Inflammatory macrophage (primary cell): ENCODE measurements around the gene FBN2.
"Not testable (repeated sequence)": the region's sequence is repeated elsewhere in the genome, so short reads cannot be mapped to it uniquely, and the experiment has no call there.

Experiments
- DNase-seq, 2 donors: peaks; one replicate each; pipeline ENCODE4 v3.0.0-alpha.2; 2020 to 2022

The FBN2 gene

DNA sequence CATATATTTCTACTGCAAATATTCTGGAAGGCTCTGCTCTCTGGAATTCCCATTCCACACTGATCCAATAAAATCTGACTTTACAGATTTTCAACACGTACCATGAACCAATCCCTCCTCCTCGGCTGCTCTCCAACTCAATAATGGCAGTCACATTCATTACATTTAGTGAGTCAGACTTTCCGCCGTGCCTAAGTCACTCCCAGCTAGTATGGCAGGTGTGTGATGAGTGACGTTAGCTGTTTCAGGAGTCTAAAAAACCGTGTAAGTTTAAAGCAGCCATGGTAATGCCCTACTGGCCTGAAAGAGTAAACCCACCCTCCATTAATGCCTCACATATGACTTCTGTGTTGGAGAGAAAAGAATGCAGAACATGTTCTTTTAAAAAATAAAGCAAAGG lies 3.3 kb downstream of the FBN2 start:
- DNase-seq = no peak

DNA sequence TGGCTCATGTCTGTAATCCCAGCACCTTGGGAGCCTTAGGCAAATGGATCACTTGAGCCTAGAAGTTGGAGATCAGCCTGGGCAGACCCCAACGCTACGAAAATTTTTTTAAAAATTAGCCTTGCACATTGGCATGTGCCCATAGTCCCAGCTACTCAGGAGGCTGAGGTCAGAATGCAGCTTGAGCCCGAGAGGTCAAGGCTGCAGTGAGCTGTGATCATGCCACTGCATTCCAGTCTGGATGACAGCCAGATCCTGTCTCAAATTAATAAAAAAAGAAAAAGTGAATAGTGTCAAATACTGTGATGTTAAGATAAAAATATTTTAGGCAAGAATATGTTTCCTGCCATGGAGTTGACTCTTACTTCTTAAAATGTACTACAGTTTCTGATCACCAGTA lies 5.3 kb downstream of the FBN2 start:
- DNase-seq = no peak

DNA sequence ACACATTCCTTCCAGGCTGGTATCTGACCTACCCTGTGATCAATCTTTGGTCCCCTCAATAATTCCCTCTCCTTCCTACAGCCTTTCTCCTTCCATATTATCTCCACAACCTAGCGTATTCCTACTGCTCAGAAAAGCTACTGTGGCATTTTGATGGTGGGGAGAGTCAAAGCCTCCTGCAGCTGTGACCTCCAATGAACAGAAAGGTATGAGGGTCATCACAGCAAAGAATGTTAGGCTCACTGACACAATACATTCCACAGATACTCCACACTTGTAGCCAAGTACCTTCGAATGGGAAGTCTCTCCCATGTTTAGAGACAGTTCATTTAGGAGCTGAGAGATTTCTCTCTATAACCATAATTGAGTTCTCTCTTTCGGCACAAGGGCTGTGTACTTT lies 5.9 kb downstream of the FBN2 start:
- no peak for DNase-seq

DNA sequence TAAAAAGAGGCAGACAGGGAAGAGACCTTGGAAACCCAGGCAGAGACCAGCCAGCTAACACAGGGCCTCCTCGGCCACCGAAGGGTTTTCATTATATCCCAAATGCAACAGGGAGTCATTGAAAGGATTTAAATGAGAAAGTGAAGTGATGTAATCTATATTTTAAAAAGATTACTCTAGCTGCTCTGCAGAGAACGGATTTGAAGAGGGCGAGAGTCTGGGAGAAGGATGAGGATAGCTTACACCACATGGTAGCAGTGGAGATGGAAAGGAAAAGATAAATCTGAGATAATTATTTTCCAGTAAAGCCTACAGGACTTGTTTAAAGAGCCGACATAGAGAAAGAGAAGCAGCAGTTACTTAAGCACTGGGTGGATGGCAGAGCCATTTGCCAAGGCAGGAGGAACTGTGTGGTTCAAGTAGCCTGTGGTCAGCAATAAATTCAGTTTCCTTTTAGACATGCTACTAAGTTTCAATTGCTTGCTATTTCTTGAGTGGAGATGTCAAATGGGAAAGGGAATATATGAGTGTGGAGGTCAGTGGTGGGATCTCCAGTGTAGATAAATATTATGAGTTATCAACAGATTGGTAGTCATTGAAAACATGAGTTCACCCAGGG lies 9.3 kb downstream of the FBN2 start:
- DNase-seq = peak; percentile 30 to 32

DNA sequence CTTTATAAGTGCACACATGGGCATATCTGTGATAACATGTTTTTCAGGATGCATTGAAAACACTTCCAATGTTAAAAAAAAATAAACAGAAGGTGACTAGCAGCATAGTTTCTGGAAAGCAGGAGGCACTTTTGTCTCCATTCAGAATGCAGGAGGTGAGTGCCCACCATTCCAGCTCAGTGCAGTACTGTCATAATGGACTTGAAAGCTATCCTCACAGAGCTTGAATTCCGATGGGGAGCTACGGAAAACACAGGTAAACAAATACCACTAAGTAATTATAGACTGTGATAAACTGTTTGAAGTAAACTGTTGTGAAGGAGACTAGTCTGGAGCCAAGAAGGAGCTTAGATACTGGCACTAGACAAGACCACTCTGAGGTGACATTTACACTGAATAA lies 9.9 kb downstream of the FBN2 start:
- no peak for DNase-seq

DNA sequence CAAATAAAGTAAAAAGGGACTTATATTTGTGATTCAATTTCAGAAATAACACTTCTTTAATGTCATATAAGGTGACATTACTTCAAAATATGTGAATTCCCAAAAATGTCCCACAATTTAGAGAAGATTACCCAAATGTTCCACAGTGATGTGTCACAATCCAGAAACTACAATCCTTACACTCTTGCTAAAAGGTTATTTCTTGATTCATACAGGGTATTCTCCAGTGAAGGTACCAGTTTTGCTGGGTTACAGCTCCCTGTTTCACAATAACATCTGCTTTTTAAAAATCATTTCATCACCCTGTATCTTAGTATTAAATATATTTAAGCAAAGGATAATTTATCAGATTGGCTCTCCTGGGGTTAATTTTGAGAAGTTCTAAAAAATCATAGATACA lies 11.0 kb downstream of the FBN2 start:
- no peak for DNase-seq

DNA sequence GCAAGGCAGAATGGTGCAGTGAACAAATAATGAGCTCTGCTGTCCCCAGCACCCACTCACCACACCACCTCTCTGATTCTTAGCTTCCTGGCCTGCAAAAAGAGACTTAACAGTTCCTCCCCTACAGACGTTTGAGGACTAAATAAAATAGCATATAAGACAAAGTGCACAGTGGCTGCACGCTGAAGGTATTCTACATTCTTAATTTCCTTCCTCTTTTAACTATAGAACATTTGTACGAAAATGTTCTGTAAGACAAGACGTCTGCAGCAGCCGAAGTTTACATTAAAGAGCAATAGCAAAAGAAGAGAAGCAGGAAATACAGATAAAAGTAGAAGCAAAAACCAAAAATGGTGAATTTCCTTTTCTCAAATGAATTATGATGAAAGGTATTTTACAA lies 15.7 kb downstream of the FBN2 start:
- DNase-seq = no peak

DNA sequence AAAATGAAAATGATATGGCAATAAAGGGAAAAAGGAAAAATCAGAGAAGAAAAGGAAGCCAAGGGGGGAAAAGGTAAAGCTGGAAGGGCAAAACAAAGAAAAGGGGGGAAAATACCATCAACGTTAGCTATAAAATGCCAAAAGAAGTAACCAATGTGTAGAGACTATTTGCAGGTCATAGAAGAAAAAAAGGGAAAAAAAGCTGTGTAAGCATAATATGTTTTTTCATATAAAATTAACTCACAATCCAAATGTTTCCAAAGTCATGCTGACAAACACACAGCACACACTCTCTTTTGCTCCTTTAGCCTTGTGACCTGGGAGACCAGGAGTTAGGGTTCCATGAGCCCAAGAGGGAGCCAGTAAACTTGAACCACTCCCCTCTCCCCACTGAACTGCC lies 18.2 kb downstream of the FBN2 start:
- DNase-seq = no peak

DNA sequence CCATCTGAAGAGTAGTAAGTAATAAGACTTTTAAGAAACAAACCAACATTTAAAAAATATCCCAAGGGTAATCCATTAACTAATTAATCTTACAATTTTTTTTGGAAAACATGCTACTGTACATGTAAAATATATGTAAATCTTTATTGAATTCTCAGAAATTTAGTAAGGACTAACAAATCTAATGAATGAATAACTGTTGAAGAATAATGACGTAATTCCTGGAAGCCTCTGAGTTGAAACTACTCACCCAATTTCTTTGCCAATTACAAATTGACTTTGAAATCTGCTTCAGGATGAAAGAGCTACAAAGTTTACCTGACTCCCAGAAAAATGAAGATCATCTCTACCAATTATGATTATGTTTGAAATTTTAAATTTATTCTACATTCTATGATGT lies 21.1 kb downstream of the FBN2 start:
- DNase-seq = no peak

DNA sequence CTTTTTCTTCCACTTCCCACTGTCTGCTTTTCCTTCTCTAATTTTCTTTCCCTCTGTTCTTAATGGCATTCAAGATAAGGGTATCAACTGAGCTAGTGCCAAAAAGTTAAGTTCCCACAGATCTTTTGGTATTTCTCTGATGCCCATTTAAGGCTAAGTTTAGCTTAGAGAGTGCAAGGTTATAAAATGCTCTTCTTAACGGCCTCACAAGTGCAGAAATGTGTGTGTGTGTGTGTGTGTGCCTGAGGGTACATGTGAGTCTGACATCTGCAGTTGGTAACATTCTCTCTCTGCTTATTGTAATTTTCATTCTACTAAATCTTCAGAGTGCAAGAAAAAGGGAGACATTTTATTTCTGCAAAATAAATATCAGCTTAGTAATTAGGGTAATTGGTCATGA lies 24.2 kb downstream of the FBN2 start:
- no peak for DNase-seq

DNA sequence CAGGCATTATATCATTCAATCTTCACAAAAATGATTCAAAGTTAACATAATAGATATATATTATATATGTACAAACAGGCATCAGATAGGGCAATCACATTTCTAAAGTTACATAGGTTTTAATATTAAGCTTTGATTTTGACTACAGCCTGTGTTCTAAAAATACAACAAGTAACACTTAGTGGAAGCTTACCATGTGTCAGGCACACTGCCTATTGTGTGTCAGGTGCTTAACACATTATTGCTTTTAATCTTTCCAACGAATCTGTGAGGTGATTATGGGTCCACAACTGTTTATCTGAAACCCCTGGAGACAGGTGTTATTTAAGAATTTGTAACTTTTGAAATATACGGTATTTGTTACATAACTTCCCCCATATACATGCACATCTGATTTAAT lies 25.2 kb downstream of the FBN2 start:
- DNase-seq = no peak

DNA sequence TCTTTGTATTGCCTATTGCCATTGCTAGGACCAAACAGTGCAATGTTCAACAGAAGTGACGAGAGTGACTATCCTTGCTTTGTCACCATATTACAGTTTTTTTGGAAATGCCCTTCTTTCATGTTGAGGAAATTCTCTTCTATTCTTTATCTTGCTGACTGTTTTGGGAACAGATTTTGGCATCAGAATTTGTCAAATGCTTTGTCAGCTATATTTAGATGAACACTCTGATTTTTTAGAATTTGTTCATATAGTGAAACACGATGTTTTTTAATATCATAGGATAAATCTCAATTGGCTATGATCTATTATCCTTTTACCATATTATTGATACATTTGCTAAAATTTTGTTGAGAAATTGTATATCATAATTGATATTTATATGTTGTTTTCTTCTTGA lies 31.4 kb downstream of the FBN2 start:
- no peak for DNase-seq

DNA sequence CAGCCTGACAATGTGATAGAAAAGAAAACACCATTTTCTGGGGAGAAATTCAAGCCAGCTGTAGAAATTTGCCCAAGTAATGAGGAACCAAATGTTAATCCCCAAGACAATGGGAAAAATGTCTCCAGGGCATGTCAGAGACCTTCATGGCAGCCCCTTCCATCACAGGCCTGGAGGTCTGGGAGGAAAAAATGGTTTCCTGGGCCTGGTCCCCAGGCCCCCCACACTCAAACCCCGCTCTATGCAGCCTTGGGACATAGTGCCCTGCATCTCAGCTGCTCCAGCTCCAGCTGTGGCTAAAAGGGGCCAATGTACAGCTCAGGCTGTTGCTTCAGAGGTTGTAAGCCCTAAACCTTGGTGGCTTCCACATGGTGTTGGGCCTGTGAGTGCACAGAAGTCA lies 34.3 kb downstream of the FBN2 start:
- DNase-seq = not testable (repeated sequence)

DNA sequence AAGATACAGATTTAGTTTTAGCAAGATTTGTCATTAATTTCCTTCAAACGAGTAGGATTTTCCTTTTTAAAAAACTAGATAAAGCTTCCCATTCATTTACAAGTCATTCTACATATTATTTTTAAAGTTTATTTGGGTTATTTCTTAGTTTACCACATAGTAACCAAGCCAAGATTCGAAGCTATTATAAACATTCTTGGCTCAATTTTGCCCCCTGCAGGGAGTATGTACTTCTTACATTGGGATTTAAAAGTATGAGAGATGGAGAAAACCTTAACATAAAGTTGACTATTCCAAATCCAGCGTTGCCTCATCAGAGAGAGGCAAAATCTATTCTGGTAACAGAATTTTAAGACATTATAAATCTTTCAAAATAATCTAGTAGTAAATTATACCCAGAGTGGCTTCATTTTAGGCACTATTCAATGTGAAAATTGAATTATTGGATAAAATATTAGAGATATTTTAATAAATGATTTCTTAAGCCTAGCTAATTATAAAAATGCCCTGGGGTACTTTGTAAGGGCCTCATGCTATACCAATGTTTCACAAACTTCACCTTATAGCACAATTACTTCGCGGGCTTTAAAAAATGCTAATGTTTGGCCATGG lies 39.1 kb downstream of the FBN2 start:
- peak; percentile 48 to 57 for DNase-seq

DNA sequence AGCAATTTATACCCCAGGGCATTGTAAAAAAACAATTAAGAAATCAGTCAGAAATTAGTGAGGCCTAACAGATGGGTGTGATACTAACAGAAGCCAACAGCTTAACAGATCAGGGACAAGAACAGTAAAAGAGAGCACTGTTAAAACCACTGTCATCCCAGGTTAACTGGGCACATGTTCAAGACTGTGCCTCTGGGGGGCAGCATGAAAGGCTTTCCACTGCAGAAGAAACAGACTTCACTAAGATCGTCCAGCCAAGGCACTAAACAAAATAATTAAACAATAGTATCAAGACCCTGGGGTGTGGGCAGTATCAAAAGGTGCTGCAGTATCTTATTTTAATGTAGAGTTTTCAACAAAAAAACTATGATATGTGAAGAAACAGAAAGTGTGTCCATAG lies 43.5 kb downstream of the FBN2 start:
- no peak for DNase-seq

DNA sequence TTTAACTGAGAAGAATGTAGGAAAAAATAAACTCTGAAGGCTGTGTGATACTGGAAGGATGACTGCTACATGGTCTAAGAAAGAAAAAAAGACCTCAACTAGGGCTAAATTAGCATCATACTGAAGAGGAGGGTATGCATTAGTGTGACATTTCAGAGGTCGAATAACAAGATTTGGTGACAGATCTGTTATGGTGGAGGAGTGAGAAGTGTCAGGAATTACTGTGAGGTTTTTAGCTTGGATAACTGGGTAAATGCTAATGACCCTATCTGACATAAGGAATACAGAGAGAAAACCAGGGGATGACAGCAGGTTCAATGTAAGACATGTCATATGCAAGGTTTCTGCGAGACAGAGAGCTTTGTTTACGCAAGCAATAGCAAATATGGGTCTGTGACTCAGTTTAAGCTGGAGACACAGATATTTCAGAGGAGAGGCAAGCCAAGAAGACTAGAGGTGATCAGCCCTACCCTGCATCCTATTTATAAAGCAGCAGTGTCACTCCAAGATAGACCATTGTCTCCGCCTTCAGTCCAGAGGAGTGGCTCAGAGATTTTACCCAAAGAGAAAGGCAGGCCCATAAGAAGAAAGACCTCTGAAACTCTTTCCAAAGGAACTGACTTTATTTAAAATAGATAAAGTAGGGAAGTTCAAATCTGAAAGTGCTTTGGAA lies 44.3 kb downstream of the FBN2 start:
- DNase-seq = no peak

DNA sequence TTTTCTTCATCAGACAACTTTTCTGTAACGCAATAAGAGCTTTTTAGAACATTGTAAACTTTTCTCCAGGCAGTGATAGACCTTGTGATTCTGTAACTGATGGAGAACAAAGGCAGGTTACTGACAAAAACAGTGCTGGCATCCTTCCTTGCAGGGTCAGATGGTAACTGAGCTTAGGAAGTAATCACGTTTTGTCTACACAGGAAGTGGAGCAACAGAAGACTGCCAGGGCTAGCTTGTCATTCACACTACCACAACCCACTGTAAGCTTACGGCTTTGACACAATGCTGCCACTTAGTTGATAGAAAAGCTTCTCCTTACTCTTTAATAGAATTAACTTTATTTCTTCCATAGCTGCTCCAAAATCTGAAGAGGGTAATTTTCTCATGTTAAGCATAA lies 46.8 kb downstream of the FBN2 start:
- DNase-seq = peak; percentile 10 to 27

DNA sequence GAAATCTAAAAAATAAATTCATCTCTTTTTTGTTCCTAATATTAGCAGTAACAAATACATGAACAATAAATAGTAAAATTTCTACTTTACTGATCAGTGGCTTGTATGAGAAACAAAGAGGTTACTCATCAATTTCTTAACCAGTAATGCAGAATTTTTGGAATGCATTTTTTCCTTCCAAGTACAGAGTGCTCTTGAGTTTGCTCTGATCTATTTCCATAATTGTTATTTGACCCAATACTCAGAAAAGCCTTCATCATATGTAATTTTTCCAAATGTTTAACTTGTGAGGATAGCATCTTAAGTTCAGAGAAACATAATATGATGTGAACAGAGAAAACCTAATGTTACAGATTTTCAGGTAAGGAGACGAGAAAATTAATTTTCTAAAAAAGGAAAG lies 47.3 kb downstream of the FBN2 start:
- DNase-seq = no peak

DNA sequence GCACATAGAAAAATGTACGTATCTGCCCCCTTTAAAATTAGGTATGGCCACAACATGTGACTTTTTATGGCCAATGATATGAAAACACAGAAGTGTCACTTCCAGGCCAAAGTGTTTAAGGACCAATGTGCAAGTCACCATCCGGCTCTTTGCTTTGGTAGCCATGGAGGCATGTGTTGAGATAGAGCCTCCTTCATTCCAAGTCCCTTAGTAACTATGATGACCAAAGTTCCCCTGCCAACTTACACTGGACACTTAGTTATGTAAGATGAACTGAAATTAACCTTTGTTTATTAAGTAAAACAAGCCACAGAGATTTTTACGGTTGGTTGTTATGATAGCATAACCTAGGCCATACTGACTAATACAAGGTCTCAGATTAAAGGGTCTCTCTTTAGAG lies 51.0 kb downstream of the FBN2 start:
- no peak for DNase-seq

DNA sequence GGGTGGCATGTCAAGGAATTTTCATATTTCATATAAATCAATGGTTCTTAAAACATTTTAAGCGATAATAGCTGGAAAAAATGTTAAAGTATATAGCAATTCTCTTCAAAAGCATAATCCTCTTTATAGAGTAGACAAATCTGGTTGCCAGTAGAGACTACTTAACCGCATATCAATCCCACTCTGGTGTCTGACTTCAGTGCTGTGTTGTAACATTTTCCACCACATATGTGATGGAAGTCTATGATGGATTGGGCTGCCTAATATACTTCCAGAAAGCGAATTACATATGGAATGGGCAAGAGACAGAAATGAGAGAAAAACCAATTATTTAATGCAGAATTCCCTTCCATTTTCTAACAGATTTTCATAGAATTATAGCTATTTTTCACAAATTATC lies 54.3 kb downstream of the FBN2 start:
- DNase-seq = no peak

DNA sequence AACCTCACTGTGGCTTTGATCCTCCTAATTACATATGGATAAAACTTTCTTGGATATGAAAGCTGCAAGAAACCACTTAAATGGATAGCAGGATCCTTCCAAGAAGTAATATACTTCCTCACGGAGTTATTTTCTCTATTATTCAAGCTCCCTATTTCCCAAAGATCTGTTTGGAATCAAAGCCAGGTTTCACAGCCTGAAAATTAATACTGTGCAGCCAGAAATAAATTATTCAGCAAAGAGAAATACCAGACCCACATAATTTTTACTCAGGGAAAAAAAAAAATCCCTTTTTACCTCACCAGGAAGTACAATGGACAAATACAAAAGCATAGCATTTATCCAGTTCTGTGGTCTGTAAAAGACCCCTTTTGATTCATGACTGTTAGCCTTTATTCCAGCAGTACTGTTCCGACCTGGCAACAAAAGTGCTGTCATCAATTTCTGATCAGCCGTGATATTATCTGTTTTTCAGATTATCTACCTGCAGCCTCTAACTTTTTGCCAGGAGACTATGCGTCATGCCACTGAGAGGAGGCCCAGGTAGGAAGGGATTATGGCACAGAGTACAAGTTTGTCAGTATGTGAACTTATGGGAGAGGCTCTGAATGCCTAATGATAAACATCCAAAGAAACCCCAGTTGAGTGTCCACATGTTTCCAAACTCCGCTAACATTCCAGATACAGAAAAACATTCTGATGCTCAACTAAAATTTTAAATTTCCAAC lies 57.0 kb downstream of the FBN2 start:
- no peak for DNase-seq

DNA sequence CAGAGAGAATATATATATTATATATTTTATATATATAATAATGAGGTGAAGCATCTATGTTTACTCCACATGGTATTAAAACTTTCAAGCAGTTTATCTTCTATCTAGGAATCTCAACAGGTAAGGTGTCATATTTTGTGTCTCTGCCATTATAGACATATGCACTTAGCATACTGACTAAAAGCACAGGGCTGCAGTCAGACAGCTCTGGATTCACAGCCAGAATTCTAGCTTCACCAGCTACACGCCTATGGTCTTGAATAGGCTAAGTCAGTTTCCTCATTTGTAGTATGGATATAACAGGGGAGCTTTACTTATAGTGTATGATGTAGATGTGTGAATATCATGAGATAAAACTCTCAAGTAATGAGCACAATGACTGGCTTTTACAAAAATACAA lies 57.9 kb downstream of the FBN2 start:
- no peak for DNase-seq

DNA sequence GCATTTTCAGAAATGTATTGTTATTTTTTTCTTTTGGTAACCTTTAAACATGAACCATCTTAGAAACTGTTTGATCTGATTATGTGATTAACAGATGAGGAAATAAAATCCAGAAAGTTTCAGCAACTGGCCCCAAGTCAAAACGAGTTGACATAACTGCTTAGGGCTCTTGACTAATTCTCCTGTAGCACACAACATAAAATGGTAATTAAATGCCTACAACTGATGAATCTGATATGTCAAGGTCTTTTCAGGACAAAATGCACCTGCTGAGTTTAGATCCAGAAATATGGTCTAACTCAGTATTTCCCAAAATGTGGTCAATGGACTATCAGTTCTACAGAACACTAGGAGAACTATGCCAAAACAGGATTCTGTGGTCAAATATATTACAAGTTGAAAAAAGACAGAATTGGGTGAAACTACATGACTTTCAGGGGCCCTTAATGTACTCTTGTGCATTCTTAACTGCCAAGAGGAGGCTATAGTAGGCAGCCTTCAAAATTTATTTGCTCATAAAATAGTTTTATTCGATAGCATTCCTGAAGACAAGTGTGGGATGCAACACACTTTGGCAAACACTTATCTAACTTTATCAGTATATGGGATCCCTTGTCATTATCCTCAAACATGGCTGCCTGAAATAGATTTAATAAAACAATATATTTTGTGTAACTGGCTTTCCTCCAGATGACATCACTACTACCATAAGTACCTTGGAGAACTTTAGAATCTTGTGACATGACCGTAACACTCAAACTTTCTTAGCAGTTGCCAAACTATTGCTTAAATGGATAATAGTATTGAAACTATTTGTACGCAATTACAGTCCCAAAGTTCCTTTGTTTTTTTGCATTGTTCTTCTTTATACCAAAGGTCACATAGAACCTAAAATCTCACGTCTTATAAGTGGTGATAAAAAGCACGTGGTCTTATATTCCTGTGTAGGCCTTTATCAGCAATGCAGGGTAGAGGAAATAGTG lies 59.4 kb downstream of the FBN2 start:
- DNase-seq = no peak
